Measurements from ENCODE around the gene DPYSL5. TPM values are rescaled to one million over a fixed set of nuclear protein-coding genes. Genes with fewer than 3 reads are reported as not detected.

The DPYSL5 gene
- total and polyA plus RNA-seq, 9 of the 15 experiments (the other 6 are each of a cell fraction or from before 2014, with no cell fraction given) = 0.06 TPM; not detected in 8

GRCh38 chr2:26914659-26915310 is 66.9 kb downstream of the DPYSL5 start:
- H2AFZ ChIP-seq (ENCODE audit: low read depth, low read length) = no peak overlapping the region
- H3K27me3 ChIP-seq (ENCODE audit: control insufficient read depth in 2 of 2, insufficient read depth in 2 of 2, low read length in 2 of 2) = peaks cover 36 to 54% of the 10 kb centered on the region in 2 experiments
- H3K4me1 ChIP-seq (replicated peaks in 1 of 2; ENCODE audit: control insufficient read depth in 2 of 2, insufficient read depth in 2 of 2, low read length in 2 of 2) = no peaks in the 10 kb centered on the region
- H3K9me3 ChIP-seq (replicated peaks; ENCODE audit: control insufficient read depth, insufficient read depth, low read depth, low read length) = no peaks in the 10 kb centered on the region
- CTCF ChIA-PET (ENCODE audit: low intra/inter-chr PET ratio) = no interaction called here
- BruUV-seq (replicated peaks) = no TSS peak
- no peaks in the 10 kb centered on the region for H3K36me3 ChIP-seq (ENCODE audit: control insufficient read depth, insufficient read depth, low read length)
- POLR2A ChIA-PET = interaction anchor here (0.5 to 1.3 kb wide), 2 partner anchors 15 to 57 kb away, joined by 3 read pairs; no protein-coding TSS in a partner anchor
- H3K4me2 ChIP-seq (ENCODE audit: insufficient read depth, low read length) = no peak overlapping the region
- in situ Hi-C loops (cut with MboI) = no loop called here
- intact Hi-C loops (cut with micrococcal nuclease) = loop anchor here (5.0 kb wide), 1 partner anchor 37 kb away; no protein-coding TSS in a partner anchor
- H3K9me1 ChIP-seq (ENCODE audit: control insufficient read depth, insufficient read depth, low read length) = no peaks in the 10 kb centered on the region
- no peaks in the 10 kb centered on the region for H3K79me2 ChIP-seq (ENCODE audit: control insufficient read depth, insufficient read depth, low read length)
- no peak for FAIRE-seq
- DNase-seq (ENCODE audit: extremely low read depth in 1 of 4, low spot score in 3 of 4) = no peak
- no peak overlapping the region for H3K27ac ChIP-seq (ENCODE audit: extremely low read depth, low read depth, low read length)
- H3K4me3 ChIP-seq = no peak overlapping the region
- no peaks in the 10 kb centered on the region for H4K20me1 ChIP-seq (replicated peaks; ENCODE audit: control insufficient read depth, insufficient read depth, low read length)
- 5% methylated on average over 4 of the region's 4 CpGs for WGBS (ENCODE audit: insufficient coverage, low coverage, missing lambda C conversion rate)
- ATAC-seq = no peak
- no peak for TF ChIP-seq ZBTB8A (IDR thresholded peaks at IDR 0.05; ENCODE audit: partially characterized antibody)
- TF ChIP-seq ZNF140 (CRISPR knock-in tag; IDR thresholded peaks at IDR 0.05) = no peak
- no peak for TF ChIP-seq KDM5B (IDR thresholded peaks at IDR 0.05; ENCODE audit: insufficient replicate concordance, low read depth, low read length)
- no peak for TF ChIP-seq NFIC (IDR thresholded peaks at IDR 0.05)
- no peak for TF ChIP-seq TEAD4 (IDR thresholded peaks at IDR 0.05; ENCODE audit: low read length)
- no peak for TF ChIP-seq TEAD4 (CRISPR knock-in tag; IDR thresholded peaks at IDR 0.05; ENCODE audit: borderline replicate concordance)
- no peak for TF ChIP-seq RBBP5 (IDR thresholded peaks at IDR 0.05; ENCODE audit: borderline replicate concordance, insufficient read depth, low read length, poor library complexity, severe bottlenecking)
- H3K9ac ChIP-seq (ENCODE audit: insufficient read depth in 1 of 2, low read depth in 2 of 2, low read length in 2 of 2) = no peak overlapping the region

Measured in K562 (cell line).